Kidney (tissue), 14 donors: ENCODE measurements around the gene TBCD. TPM values are rescaled to one million over a fixed set of nuclear protein-coding genes. Genes with fewer than 3 reads are reported as not detected.

Experiments used
- DNase-seq, 5 donors: peaks; one replicate each; pipeline ENCODE4 v3.0.0-alpha.2; 2013 to 2020
- FAIRE-seq: peaks from 2 replicates; lab custom pipeline; 2012; peaks lifted over from hg19 to GRCh38; lab: Jason Lieb, UNC
- H3K27ac ChIP-seq, 2 donors: one replicate each; pipeline ENCODE4 v1.7.0; 2013; ENCODE audit warnings: low read depth in 2 of 2, low read length in 2 of 2, inconsistent platforms in 1 of 2
- H3K27me3 ChIP-seq: one replicate; pipeline ENCODE4 v1.7.1; 2013; ENCODE audit warnings: low read length, inconsistent platforms; ENCODE audit not compliant: control insufficient read depth, insufficient read depth
- H3K36me3 ChIP-seq, 3 donors: one replicate each; pipeline versions ENCODE4 v1.7.0 to v1.7.1; 2013; ENCODE audit warnings: low read length in 3 of 3, control low read depth in 1 of 3, inconsistent platforms in 1 of 3; ENCODE audit not compliant: insufficient read depth in 3 of 3, control insufficient read depth in 2 of 3
- H3K4me1 ChIP-seq, 3 donors: one replicate each; pipeline versions ENCODE4 v1.7.0 to v1.7.1; 2013; ENCODE audit warnings: low read length in 3 of 3, inconsistent platforms in 1 of 3, low read depth in 1 of 3; ENCODE audit not compliant: control insufficient read depth in 2 of 3, insufficient read depth in 2 of 3
- H3K4me3 ChIP-seq, 3 donors: one replicate each; pipeline versions ENCODE4 v1.7.0 to v1.8.1; 2013; ENCODE audit warnings: low read length in 3 of 3, control low read depth in 1 of 3, inconsistent platforms in 1 of 3
- H3K9ac ChIP-seq, 3 donors: one replicate each; pipeline versions ENCODE4 v1.7.0 to v1.7.1; 2013; ENCODE audit warnings: low read length in 3 of 3, control low read depth in 1 of 3, inconsistent platforms in 1 of 3
- H3K9me3 ChIP-seq, 3 donors: one replicate each; pipeline versions ENCODE4 v1.7.0 to v1.7.1; 2013; ENCODE audit warnings: low read length in 3 of 3, control low read depth in 1 of 3, inconsistent platforms in 1 of 3; ENCODE audit not compliant: control insufficient read depth in 2 of 3, insufficient read depth in 1 of 3
- CTCF ChIP-seq: IDR thresholded peaks from 3 replicates; pipeline ENCODE4 v1.5.1; 2012; ENCODE audit warnings: mild to moderate bottlenecking, moderate library complexity, borderline replicate concordance; ENCODE audit not compliant: insufficient read depth; ENCODE audit errors: extremely low read depth
- intact Hi-C: fragments of 100-400 bp; cut with DNase I; formaldehyde crosslinking; loops from one replicate; pipeline ENCODE4 v1.11.1; 2022
- polyA plus RNA-seq: library from polyadenylated mRNA; stranded (reverse); fragments of 350-450 nt; fragmentation: Illumina TruSeq; extraction: RNeasy Lipid Tissue Mini Kit (QIAGEN cat#74804); gene quantifications from one replicate; pipeline ENCODE4 v1.2.3, GENCODE V29; 2014; ENCODE audit warnings: low read depth, low replicate concordance; ENCODE audit not compliant: insufficient read depth
- total RNA-seq: library from RNA; stranded (reverse); fragmentation: NEBNext Ultra II Directional; extraction: Animal tissue kit (Norgen Biotek cat#: 25700); gene quantifications from one replicate; pipeline ENCODE4 v1.2.1, GENCODE V29; 2021
- donor health status: control.
- donor health status: control.
- donor health status: control.
- donor health status: control.
- donor health status: control.
- donor health status: DM: yes; HTN: yes; CAD: no.
- donor health status: Normal renal cell carcinoma (clear cell type).

TBCD gene
- total and polyA plus RNA-seq, 2 donors from 2014 or later, result 72.8 to 78.7 TPM

GRCh38 chr17:82865774-82866395 is 114.0 kb downstream of the TBCD start:
- H3K9ac ChIP-seq, result peak overlapping the region in 1 of 3 donors; percentile 55
- DNase-seq, result no peak
- intact Hi-C loops, result no loop called here
- H3K27ac ChIP-seq, result no peak overlapping the region
- H3K27me3 ChIP-seq, result no peaks in the 10 kb centered on the region
- peaks cover 0 to 4% (median 3%) of the 10 kb centered on the region in 3 donors for H3K36me3 ChIP-seq
- H3K9me3 ChIP-seq, result no peaks in the 10 kb centered on the region
- peaks cover 0 to 6% (median 0%) of the 10 kb centered on the region in 3 donors for H3K4me1 ChIP-seq
- no peak for FAIRE-seq
- no peak for TF ChIP-seq CTCF
- H3K4me3 ChIP-seq, result no peak overlapping the region

- Histone ChIP-seq H3K4me3 (no peak overlapping the region), H3K9ac (no peak overlapping the region), H3K9me3 (no peaks in the 10 kb centered on the region), H3K36me3 (peaks cover 0 to 5% (median 3%) of the 10 kb centered on the region in 3 donors), H3K27me3 (no peaks in the 10 kb centered on the region), H3K27ac (no peak overlapping the region), H3K4me1 (peaks cover 0 to 5% (median 0%) of the 10 kb centered on the region in 3 donors)
- intact Hi-C loops, result no loop called here
- DNase-seq (peak in 2 of 5 donors; percentile 55 to 70), FAIRE-seq (no peak)
- TF ChIP-seq CTCF, result no peak
Observed at GRCh38 chr17:82866590-82867191, 114.8 kb downstream of the TBCD start.

GRCh38 chr17:82867763-82868325 is 116.0 kb downstream of the TBCD start:
- Histone ChIP-seq H3K27me3 (no peaks in the 10 kb centered on the region), H3K4me1 (peaks cover 0 to 6% (median 0%) of the 10 kb centered on the region in 3 donors), H3K27ac (no peak overlapping the region), H3K9me3 (no peaks in the 10 kb centered on the region), H3K4me3 (no peak overlapping the region), H3K36me3 (peaks cover 0 to 10% (median 3%) of the 10 kb centered on the region in 3 donors), H3K9ac (no peak overlapping the region)
- intact Hi-C loops, result no loop called here
- DNase-seq (peak in 2 of 5 donors; percentile 50 to 64), FAIRE-seq (no peak)
- no peak for TF ChIP-seq CTCF
